Measurements from ENCODE around the gene SEMA5A. TPM values are rescaled to one million over a fixed set of nuclear protein-coding genes. Genes with fewer than 3 reads are reported as not detected.

SEMA5A gene
- total RNA-seq, 1 experiment from 2014 or later = 34.3 TPM

- BruUV-seq (replicated peaks) = no TSS peak
- TF ChIP-seq CTCF (IDR thresholded peaks at IDR 0.05; ENCODE audit: insufficient read depth in 1 of 2, low read depth in 1 of 2, low read length in 1 of 2, severe bottlenecking in 1 of 2, unreplicated experiment in 1 of 2) = no peak
- H3K27ac Mint-ChIP-seq (ENCODE audit: unreplicated experiment) = no peak overlapping the region
- no peak for DNase-seq
- peaks cover 18% of the 10 kb centered on the region for H3K4me1 Mint-ChIP-seq (ENCODE audit: low read depth, unreplicated experiment)
- no peaks in the 10 kb centered on the region for H3K9me3 Mint-ChIP-seq (ENCODE audit: unreplicated experiment)
- no peaks in the 10 kb centered on the region for H3K27me3 ChIP-seq (replicated peaks; ENCODE audit: control insufficient read depth, insufficient read depth, low read length)
- no peak overlapping the region for H3K4me3 Mint-ChIP-seq (ENCODE audit: unreplicated experiment)
- H3K4me1 ChIP-seq = peaks cover 18% of the 10 kb centered on the region
- intact Hi-C loops (cut with micrococcal nuclease; ENCODE audit: unreplicated experiment) = no loop called here
- H3K9me3 ChIP-seq = no peaks in the 10 kb centered on the region
- POLR2A ChIA-PET = no interaction called here
- H3K36me3 ChIP-seq (ENCODE audit: control insufficient read depth, insufficient read depth, low read length) = no peaks in the 10 kb centered on the region
- peaks cover 5% of the 10 kb centered on the region for H3K36me3 Mint-ChIP-seq (ENCODE audit: insufficient read depth, unreplicated experiment)
- no peaks in the 10 kb centered on the region for H3K27me3 Mint-ChIP-seq (ENCODE audit: insufficient read depth, unreplicated experiment)
- H3K4me3 ChIP-seq (ENCODE audit: low read depth, low read length) = no peak overlapping the region
- CTCF ChIA-PET = no interaction called here
Observed at GRCh38 chr5:9241479-9242305, 304.2 kb downstream of the SEMA5A start.

GRCh38 chr5:9240431-9240830 is 305.4 kb downstream of the SEMA5A start:
- Mint-ChIP-seq H3K27ac (ENCODE audit: unreplicated experiment) (peak overlapping the region; percentile 50), H3K36me3 (ENCODE audit: insufficient read depth, unreplicated experiment) (peaks cover 5% of the 10 kb centered on the region), H3K27me3 (ENCODE audit: insufficient read depth, unreplicated experiment) (no peaks in the 10 kb centered on the region), H3K4me3 (ENCODE audit: unreplicated experiment) (no peak overlapping the region), H3K9me3 (ENCODE audit: unreplicated experiment) (no peaks in the 10 kb centered on the region), H3K4me1 (ENCODE audit: low read depth, unreplicated experiment) (peaks cover 18% of the 10 kb centered on the region)
- POLR2A ChIA-PET = no interaction called here
- H3K9me3 ChIP-seq = no peaks in the 10 kb centered on the region
- H3K4me1 ChIP-seq = peaks cover 18% of the 10 kb centered on the region
- intact Hi-C loops (cut with micrococcal nuclease; ENCODE audit: unreplicated experiment) = no loop called here
- no peak for TF ChIP-seq CTCF (IDR thresholded peaks at IDR 0.05; ENCODE audit: insufficient read depth in 1 of 2, low read depth in 1 of 2, low read length in 1 of 2, severe bottlenecking in 1 of 2, unreplicated experiment in 1 of 2)
- BruUV-seq (replicated peaks) = no TSS peak
- H3K36me3 ChIP-seq (ENCODE audit: control insufficient read depth, insufficient read depth, low read length) = no peaks in the 10 kb centered on the region
- CTCF ChIA-PET = no interaction called here
- H3K4me3 ChIP-seq (ENCODE audit: low read depth, low read length) = no peak overlapping the region
- DNase-seq = no peak
- H3K27me3 ChIP-seq (replicated peaks; ENCODE audit: control insufficient read depth, insufficient read depth, low read length) = no peaks in the 10 kb centered on the region

- BruUV-seq (replicated peaks) = no TSS peak
- Histone ChIP-seq H3K27me3 (replicated peaks; ENCODE audit: control insufficient read depth, insufficient read depth, low read length) (no peaks in the 10 kb centered on the region), H3K4me1 (peaks cover 18% of the 10 kb centered on the region), H3K36me3 (ENCODE audit: control insufficient read depth, insufficient read depth, low read length) (no peaks in the 10 kb centered on the region), H3K4me3 (ENCODE audit: low read depth, low read length) (no peak overlapping the region), H3K9me3 (no peaks in the 10 kb centered on the region)
- Mint-ChIP-seq H3K4me3 (ENCODE audit: unreplicated experiment) (no peak overlapping the region), H3K9me3 (ENCODE audit: unreplicated experiment) (no peaks in the 10 kb centered on the region), H3K36me3 (ENCODE audit: insufficient read depth, unreplicated experiment) (peaks cover 5% of the 10 kb centered on the region), H3K27me3 (ENCODE audit: insufficient read depth, unreplicated experiment) (no peaks in the 10 kb centered on the region), H3K4me1 (ENCODE audit: low read depth, unreplicated experiment) (peaks cover 18% of the 10 kb centered on the region), H3K27ac (ENCODE audit: unreplicated experiment) (no peak overlapping the region)
- DNase-seq = peak in 1 of 2 experiments; percentile 14
- ChIA-PET CTCF (no interaction called here), POLR2A (no interaction called here)
- intact Hi-C loops (cut with micrococcal nuclease; ENCODE audit: unreplicated experiment) = no loop called here
- no peak for TF ChIP-seq CTCF (IDR thresholded peaks at IDR 0.05; ENCODE audit: insufficient read depth in 1 of 2, low read depth in 1 of 2, low read length in 1 of 2, severe bottlenecking in 1 of 2, unreplicated experiment in 1 of 2)
Observed at GRCh38 chr5:9239626-9240025, 306.2 kb downstream of the SEMA5A start.
